ENCODE results near the gene OSBPL3. TPM values are rescaled to one million over a fixed set of nuclear protein-coding genes. Genes with fewer than 3 reads are reported as not detected.

Gene OSBPL3
- total RNA-seq, 1 experiment from 2014 or later = 11.6 TPM

GRCh38 chr7:24748521-24748920 is 231.5 kb downstream of the OSBPL3 start:
- Histone ChIP-seq H3K9ac (ENCODE audit: low read length) (no peak overlapping the region), H3K4me3 (ENCODE audit: low read length) (no peak overlapping the region), H3K9me2 (replicated peaks; ENCODE audit: low read length) (no peaks in the 10 kb centered on the region), H4K20me1 (ENCODE audit: low read length) (no peaks in the 10 kb centered on the region), H3K9me3 (ENCODE audit: low read length) (no peaks in the 10 kb centered on the region), H3K27ac (ENCODE audit: low read length) (no peak overlapping the region), H3F3A (ENCODE audit: low read length, unreplicated experiment) (no peaks in the 10 kb centered on the region), H3K4me1 (ENCODE audit: insufficient read depth, low read length) (no peaks in the 10 kb centered on the region), H2AFZ (ENCODE audit: low read length) (no peak overlapping the region), H3K27me3 (ENCODE audit: low read length) (no peaks in the 10 kb centered on the region), H3K79me2 (ENCODE audit: low read length) (no peaks in the 10 kb centered on the region), H3K36me3 (ENCODE audit: low read depth, low read length) (no peaks in the 10 kb centered on the region), H3K4me2 (ENCODE audit: low read length) (no peak overlapping the region)
- no peak for TF ChIP-seq EZH2phosphoT487 (IDR thresholded peaks at IDR 0.05; ENCODE audit: borderline replicate concordance, low read length)
- no peak for TF ChIP-seq EZH2 (IDR thresholded peaks at IDR 0.05; ENCODE audit: low read length, unreplicated experiment)
- TF ChIP-seq, protein P1, sequence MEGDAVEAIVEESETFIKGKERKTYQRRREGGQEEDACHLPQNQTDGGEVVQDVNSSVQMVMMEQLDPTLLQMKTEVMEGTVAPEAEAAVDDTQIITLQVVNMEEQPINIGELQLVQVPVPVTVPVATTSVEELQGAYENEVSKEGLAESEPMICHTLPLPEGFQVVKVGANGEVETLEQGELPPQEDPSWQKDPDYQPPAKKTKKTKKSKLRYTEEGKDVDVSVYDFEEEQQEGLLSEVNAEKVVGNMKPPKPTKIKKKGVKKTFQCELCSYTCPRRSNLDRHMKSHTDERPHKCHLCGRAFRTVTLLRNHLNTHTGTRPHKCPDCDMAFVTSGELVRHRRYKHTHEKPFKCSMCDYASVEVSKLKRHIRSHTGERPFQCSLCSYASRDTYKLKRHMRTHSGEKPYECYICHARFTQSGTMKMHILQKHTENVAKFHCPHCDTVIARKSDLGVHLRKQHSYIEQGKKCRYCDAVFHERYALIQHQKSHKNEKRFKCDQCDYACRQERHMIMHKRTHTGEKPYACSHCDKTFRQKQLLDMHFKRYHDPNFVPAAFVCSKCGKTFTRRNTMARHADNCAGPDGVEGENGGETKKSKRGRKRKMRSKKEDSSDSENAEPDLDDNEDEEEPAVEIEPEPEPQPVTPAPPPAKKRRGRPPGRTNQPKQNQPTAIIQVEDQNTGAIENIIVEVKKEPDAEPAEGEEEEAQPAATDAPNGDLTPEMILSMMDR (conservative IDR thresholded peaks at IDR 0.05; ENCODE audit: low read depth, low read length) = no peak
- intact Hi-C loops (cut with micrococcal nuclease) = no loop called here
- DNase-seq (no peak), ATAC-seq (no peak)
- POLR2A ChIA-PET (ENCODE audit: unreplicated experiment) = no interaction called here
- CTCF ChIA-PET = no interaction called here
- BruUV-seq (replicated peaks) = no TSS peak

Other genes with a start within 250 kb of the OSBPL3 start
- 12.0 and 16.6 TPM in 2 replicates for gene GSDME, start 222.7 kb downstream of the OSBPL3 start, total RNA-seq (2014; rRNA removed)
- gene CYCS, start 145.1 kb upstream of the OSBPL3 start, total RNA-seq (2014; rRNA removed) = 85.4 and 101 TPM in 2 replicates
- gene NPVF, start 248.3 kb upstream of the OSBPL3 start, total RNA-seq (2014; rRNA removed) = not detected in 2 replicates